Subcutaneous abdominal adipose tissue (tissue), 5 donors: Measurements from ENCODE around the gene PDZD2.

Source experiments
- H3K27ac ChIP-seq: one replicate; pipeline ENCODE4 v1.7.0; 2013; ENCODE audit warnings: low read depth, mild to moderate bottlenecking, inconsistent platforms, low read length, moderate library complexity
- H3K27me3 ChIP-seq, 5 donors: one replicate each; pipeline ENCODE4 v1.7.0; 2013; ENCODE audit warnings: low read length in 5 of 5, inconsistent platforms in 1 of 5; ENCODE audit not compliant: control insufficient read depth in 5 of 5, insufficient read depth in 4 of 5
- H3K36me3 ChIP-seq, 5 donors: one replicate each; pipeline ENCODE4 v1.7.0; 2013; ENCODE audit warnings: low read length in 5 of 5; ENCODE audit not compliant: control insufficient read depth in 5 of 5, insufficient read depth in 5 of 5
- H3K4me1 ChIP-seq, 5 donors: one replicate each; pipeline ENCODE4 v1.7.0; 2013; ENCODE audit warnings: low read length in 5 of 5, mild to moderate bottlenecking in 3 of 5, moderate library complexity in 1 of 5; ENCODE audit not compliant: control insufficient read depth in 5 of 5, insufficient read depth in 5 of 5
- H3K4me3 ChIP-seq, 5 donors: one replicate each; pipeline ENCODE4 v1.7.0; 2013; ENCODE audit warnings: low read length in 5 of 5, low read depth in 1 of 5
- H3K9ac ChIP-seq, 5 donors: one replicate each; pipeline ENCODE4 v1.7.0; 2013; ENCODE audit warnings: low read length in 5 of 5, mild to moderate bottlenecking in 4 of 5, moderate library complexity in 3 of 5
- H3K9me3 ChIP-seq, 5 donors: one replicate each; pipeline ENCODE4 v1.7.0; 2013; ENCODE audit warnings: low read length in 5 of 5; ENCODE audit not compliant: control insufficient read depth in 5 of 5
- donor health status: healthy.
- donor health status: healthy.
- donor health status: healthy.
- donor health status: healthy.
- donor health status: healthy.

PDZD2 gene

GRCh38 chr5:31635446-31635845, 3.5 kb upstream of the PDZD2 start:
- peaks cover 2 to 17% (median 11%) of the 10 kb centered on the region in 5 donors for H3K4me1 ChIP-seq
- no peak overlapping the region for H3K4me3 ChIP-seq
- H3K27me3 ChIP-seq = peaks cover 0 to 13% (median 3%) of the 10 kb centered on the region in 5 donors
- no peak overlapping the region for H3K27ac ChIP-seq
- H3K9me3 ChIP-seq = no peaks in the 10 kb centered on the region
- H3K36me3 ChIP-seq = no peaks in the 10 kb centered on the region
- no peak overlapping the region for H3K9ac ChIP-seq

GRCh38 chr5:31637851-31638250, 1.1 kb upstream of the PDZD2 start:
- peaks cover 2 to 17% (median 11%) of the 10 kb centered on the region in 5 donors for H3K4me1 ChIP-seq
- H3K27ac ChIP-seq = no peak overlapping the region
- H3K36me3 ChIP-seq = no peaks in the 10 kb centered on the region
- H3K9ac ChIP-seq = no peak overlapping the region
- H3K4me3 ChIP-seq = no peak overlapping the region
- H3K9me3 ChIP-seq = no peaks in the 10 kb centered on the region
- H3K27me3 ChIP-seq = peaks cover 0 to 8% (median 0%) of the 10 kb centered on the region in 5 donors

GRCh38 chr5:31638345-31638744, 586 bp upstream of the PDZD2 start:
- H3K4me3 ChIP-seq = peak overlapping the region; percentile 59 to 76 (median 72)
- H3K4me1 ChIP-seq = peaks cover 2 to 17% (median 11%) of the 10 kb centered on the region in 5 donors
- H3K27me3 ChIP-seq = peaks cover 0 to 8% (median 0%) of the 10 kb centered on the region in 5 donors
- no peaks in the 10 kb centered on the region for H3K9me3 ChIP-seq
- H3K9ac ChIP-seq = peak overlapping the region in 4 of 5 donors; percentile 20 to 68 (median 34)
- no peaks in the 10 kb centered on the region for H3K36me3 ChIP-seq
- peak overlapping the region; percentile 23 for H3K27ac ChIP-seq

GRCh38 chr5:31639481-31640411, 815 bp downstream of the PDZD2 start:
- peaks cover 2 to 17% (median 11%) of the 10 kb centered on the region in 5 donors for H3K4me1 ChIP-seq
- H3K27ac ChIP-seq = no peak overlapping the region
- H3K27me3 ChIP-seq = peaks cover 0 to 8% (median 0%) of the 10 kb centered on the region in 5 donors
- H3K9me3 ChIP-seq = no peaks in the 10 kb centered on the region
- H3K9ac ChIP-seq = peak overlapping the region in 1 of 5 donors; percentile 30
- H3K4me3 ChIP-seq = peak overlapping the region; percentile 53 to 76 (median 72)
- H3K36me3 ChIP-seq = no peaks in the 10 kb centered on the region

- Histone ChIP-seq H3K36me3 (no peaks in the 10 kb centered on the region), H3K9ac (no peak overlapping the region), H3K27me3 (peaks cover 0 to 8% (median 0%) of the 10 kb centered on the region in 5 donors), H3K4me1 (peaks cover 2 to 17% (median 11%) of the 10 kb centered on the region in 5 donors), H3K27ac (no peak overlapping the region), H3K4me3 (peak overlapping the region in 2 of 5 donors; percentile 75 to 76), H3K9me3 (no peaks in the 10 kb centered on the region)
Observed at GRCh38 chr5:31640573-31640972, 1.6 kb downstream of the PDZD2 start.

- no peak overlapping the region for H3K27ac ChIP-seq
- H3K9ac ChIP-seq = no peak overlapping the region
- H3K27me3 ChIP-seq = peaks cover 0 to 8% (median 0%) of the 10 kb centered on the region in 5 donors
- no peaks in the 10 kb centered on the region for H3K36me3 ChIP-seq
- H3K4me1 ChIP-seq = peaks cover 2 to 17% (median 11%) of the 10 kb centered on the region in 5 donors
- no peaks in the 10 kb centered on the region for H3K9me3 ChIP-seq
- H3K4me3 ChIP-seq = no peak overlapping the region
Observed at GRCh38 chr5:31641059-31641458, 2.1 kb downstream of the PDZD2 start.

GRCh38 chr5:31641575-31641974, 2.6 kb downstream of the PDZD2 start:
- H3K36me3 ChIP-seq = no peaks in the 10 kb centered on the region
- no peak overlapping the region for H3K9ac ChIP-seq
- H3K4me1 ChIP-seq = peaks cover 2 to 17% (median 11%) of the 10 kb centered on the region in 5 donors
- H3K27me3 ChIP-seq = peaks cover 0 to 8% (median 0%) of the 10 kb centered on the region in 5 donors
- H3K4me3 ChIP-seq = no peak overlapping the region
- H3K27ac ChIP-seq = no peak overlapping the region
- no peaks in the 10 kb centered on the region for H3K9me3 ChIP-seq

GRCh38 chr5:31645420-31646081, 6.6 kb downstream of the PDZD2 start:
- no peak overlapping the region for H3K27ac ChIP-seq
- no peaks in the 10 kb centered on the region for H3K36me3 ChIP-seq
- H3K27me3 ChIP-seq = no peaks in the 10 kb centered on the region
- no peaks in the 10 kb centered on the region for H3K4me1 ChIP-seq
- H3K9me3 ChIP-seq = no peaks in the 10 kb centered on the region
- no peak overlapping the region for H3K9ac ChIP-seq
- no peak overlapping the region for H3K4me3 ChIP-seq

- Histone ChIP-seq H3K4me3 (no peak overlapping the region), H3K27me3 (no peaks in the 10 kb centered on the region), H3K36me3 (no peaks in the 10 kb centered on the region), H3K27ac (no peak overlapping the region), H3K4me1 (no peaks in the 10 kb centered on the region), H3K9ac (no peak overlapping the region), H3K9me3 (no peaks in the 10 kb centered on the region)
Observed at GRCh38 chr5:31648326-31648725, 9.4 kb downstream of the PDZD2 start.

GRCh38 chr5:31651241-31651640, 12.3 kb downstream of the PDZD2 start:
- no peaks in the 10 kb centered on the region for H3K4me1 ChIP-seq
- H3K27ac ChIP-seq = no peak overlapping the region
- no peak overlapping the region for H3K9ac ChIP-seq
- no peaks in the 10 kb centered on the region for H3K27me3 ChIP-seq
- H3K4me3 ChIP-seq = no peak overlapping the region
- H3K36me3 ChIP-seq = no peaks in the 10 kb centered on the region
- no peaks in the 10 kb centered on the region for H3K9me3 ChIP-seq
